ENCODE data around the gene KANSL2.
"Not testable (repeated sequence)": the region's sequence is repeated elsewhere in the genome, so short reads cannot be mapped to it uniquely, and the experiment has no call there.

Gene KANSL2

GRCh38 chr12:48640854-48641253, 41.2 kb downstream of the KANSL2 start:
- CTCF ChIA-PET, result interaction anchor here (0.7 kb wide), 1 partner anchor 10 kb away, joined by 3 read pairs; no protein-coding TSS in a partner anchor
- POLR2A ChIA-PET (ENCODE audit: low non-redundant PET), result no interaction called here
- no peak for DNase-seq (ENCODE audit: low spot score)
- no peak overlapping the region for H3K27ac ChIP-seq
- no peak for TF ChIP-seq CTCF (conservative IDR thresholded peaks at IDR 0.05; ENCODE audit: low read depth)

GRCh38 chr12:48640428-48640827, 41.6 kb downstream of the KANSL2 start:
- ChIA-PET POLR2A (ENCODE audit: low non-redundant PET) (no interaction called here), CTCF (interaction anchor here (0.7 kb wide), 2 partner anchors 9 to 254 kb away, joined by 3 to 4 read pairs; no protein-coding TSS in a partner anchor)
- no peak for DNase-seq (ENCODE audit: low spot score)
- TF ChIP-seq CTCF (conservative IDR thresholded peaks at IDR 0.05; ENCODE audit: low read depth), result no peak
- no peak overlapping the region for H3K27ac ChIP-seq

GRCh38 chr12:48631071-48631470, 51.0 kb downstream of the KANSL2 start:
- no peak for DNase-seq (ENCODE audit: low spot score)
- POLR2A ChIA-PET (ENCODE audit: low non-redundant PET), result no interaction called here
- no peak for TF ChIP-seq CTCF (conservative IDR thresholded peaks at IDR 0.05; ENCODE audit: low read depth)
- no peak overlapping the region for H3K27ac ChIP-seq
- CTCF ChIA-PET, result interaction anchor here (0.9 to 1.0 kb wide), 2 partner anchors 9 to 19 kb away, joined by 3 to 4 read pairs; no protein-coding TSS in a partner anchor

GRCh38 chr12:48630346-48630745, 51.7 kb downstream of the KANSL2 start:
- DNase-seq (ENCODE audit: low spot score), result no peak
- no peak for TF ChIP-seq CTCF (conservative IDR thresholded peaks at IDR 0.05; ENCODE audit: low read depth)
- ChIA-PET CTCF (no interaction called here), POLR2A (ENCODE audit: low non-redundant PET) (no interaction called here)
- H3K27ac ChIP-seq, result no peak overlapping the region

- TF ChIP-seq CTCF (conservative IDR thresholded peaks at IDR 0.05; ENCODE audit: low read depth), result no peak
- POLR2A ChIA-PET (ENCODE audit: low non-redundant PET), result no interaction called here
- CTCF ChIA-PET, result no interaction called here
- no peak for DNase-seq (ENCODE audit: low spot score)
- H3K27ac ChIP-seq, result no peak overlapping the region
These were observed 52.5 kb downstream of the KANSL2 start for GRCh38 chr12:48629541-48629940.

- POLR2A ChIA-PET (ENCODE audit: low non-redundant PET), result no interaction called here
- CTCF ChIA-PET, result interaction anchor here (1.3 kb wide), 1 partner anchor 9 kb away, joined by 3 read pairs; no protein-coding TSS in a partner anchor
These were observed 54.5 kb downstream of the KANSL2 start for GRCh38 chr12:48627556-48627955.

GRCh38 chr12:48622997-48623396, 59.0 kb downstream of the KANSL2 start:
- DNase-seq (ENCODE audit: low spot score); POLR2A ChIA-PET (ENCODE audit: low non-redundant PET); H3K27ac ChIP-seq: not testable (repeated sequence)
- CTCF ChIA-PET, result interaction anchor here (1.0 kb wide), 1 partner anchor 426 kb away, joined by 5 read pairs; no protein-coding TSS in a partner anchor

More at GRCh38 chr12:48627556-48627955, 54.5 kb downstream of the KANSL2 start:
- no peak for DNase-seq (ENCODE audit: low spot score)
- no peak overlapping the region for H3K27ac ChIP-seq
- no peak for TF ChIP-seq CTCF (conservative IDR thresholded peaks at IDR 0.05; ENCODE audit: low read depth)
